ENCODE results near the gene ERMP1.

- TF ChIP-seq POLR2A (IDR thresholded peaks at IDR 0.05; ENCODE audit: low read length) (no peak), GATA1 (IDR thresholded peaks at IDR 0.05; ENCODE audit: low read depth, low read length) (no peak)
These were observed 33.4 kb upstream of the ERMP1 start for GRCh38 chr9:5866272-5866671.

All from erythroblast (primary cell).